ENCODE measurements around the gene ZNF366.

ZNF366 gene

DNA sequence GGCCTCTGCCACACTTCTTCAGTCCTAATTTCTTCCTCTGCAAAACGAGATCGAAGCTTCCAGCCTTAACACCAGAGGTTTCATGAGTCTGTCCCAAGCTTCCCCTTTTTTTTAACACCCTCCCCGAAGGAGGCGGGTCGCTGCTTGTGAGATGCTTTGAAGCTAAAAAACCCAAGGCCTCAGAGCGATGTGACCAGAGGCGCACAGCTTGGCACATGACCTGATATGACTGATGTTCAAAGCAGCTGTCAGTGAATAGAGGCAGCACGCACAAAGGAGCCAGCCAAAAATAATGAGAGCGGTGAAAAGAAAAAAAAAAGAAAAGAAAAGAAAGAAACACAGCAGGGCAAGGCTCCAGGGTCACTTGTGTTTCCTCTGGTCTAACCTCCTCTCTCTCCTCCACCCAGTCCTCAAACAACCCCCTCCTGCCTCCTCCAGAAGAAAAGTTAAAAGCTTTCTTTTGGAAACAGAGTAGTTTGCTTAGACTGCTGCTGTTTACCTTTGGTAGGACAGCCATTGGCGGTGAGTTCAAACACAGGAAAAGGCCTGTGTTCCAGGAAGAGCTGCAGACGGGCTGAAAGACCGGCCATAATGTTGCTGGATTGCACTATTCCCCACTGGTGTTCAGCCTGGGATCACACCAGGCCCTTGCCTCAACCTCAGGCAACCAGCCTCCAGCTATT is 10.9 kb upstream of the ZNF366 start:
- DNase-seq: peak; percentile 1

DNA sequence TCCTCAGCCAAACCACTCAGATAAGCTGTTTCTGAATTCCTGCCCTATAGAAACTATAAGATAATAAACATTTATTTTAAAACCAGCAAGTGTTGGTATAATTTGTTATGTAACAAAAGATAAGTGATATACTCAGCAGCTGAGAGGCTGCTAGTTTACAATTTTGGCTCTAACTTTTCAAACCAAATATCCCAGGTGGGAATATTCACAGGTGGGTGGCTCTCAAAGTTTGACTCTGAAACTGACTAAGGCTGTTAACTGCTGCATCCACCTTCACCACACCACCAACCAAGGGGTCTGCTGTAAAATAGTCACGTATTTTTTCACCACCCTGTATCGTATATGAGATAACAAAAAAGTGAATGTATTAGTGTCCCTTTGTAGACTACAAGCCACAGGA is 9.7 kb upstream of the ZNF366 start:
- DNase-seq: no peak

DNA sequence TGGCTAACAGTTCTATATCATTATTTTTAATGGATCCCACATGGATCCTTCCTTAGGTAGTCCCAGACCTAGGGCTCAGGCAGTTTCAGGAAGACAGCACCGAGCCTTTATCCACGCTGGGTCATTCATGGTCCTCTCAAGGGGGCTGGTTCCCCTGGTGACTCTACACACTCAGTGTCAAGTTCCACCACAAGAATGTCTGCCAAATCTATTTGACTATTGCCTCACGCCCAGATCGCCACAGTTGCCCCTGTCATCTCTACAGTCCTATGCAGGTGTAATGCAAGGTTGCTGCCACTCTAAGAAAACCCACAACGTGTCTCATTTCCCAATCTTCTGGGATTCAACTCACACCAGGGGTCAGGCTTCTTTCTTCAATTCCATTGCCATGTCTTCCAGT is 8.0 kb upstream of the ZNF366 start:
- DNase-seq: no peak

GRCh38 chr5:72512593-72512860 is 5.3 kb upstream of the ZNF366 start:
- DNase-seq: no peak

GRCh38 chr5:72511774-72512592 is 4.8 kb upstream of the ZNF366 start:
- no peak for DNase-seq

DNA sequence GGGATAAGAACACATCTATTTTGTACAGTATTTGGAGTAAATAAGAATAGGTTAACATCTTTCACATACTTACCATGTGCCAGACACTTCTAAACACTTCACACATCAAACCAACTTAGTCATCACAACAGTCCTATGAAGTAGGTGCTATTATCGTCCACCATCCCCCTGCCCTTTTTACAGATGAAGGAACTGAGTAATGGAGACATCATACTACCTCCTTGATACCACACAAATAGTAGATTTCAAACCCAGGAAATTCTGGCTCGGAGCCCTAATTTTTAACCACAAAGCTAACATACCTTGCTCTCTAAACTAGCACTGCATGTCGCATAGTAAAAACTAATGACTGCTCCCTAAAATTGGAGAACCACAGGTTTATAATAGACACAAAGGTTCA is 4.2 kb upstream of the ZNF366 start:
- no peak for DNase-seq

DNA sequence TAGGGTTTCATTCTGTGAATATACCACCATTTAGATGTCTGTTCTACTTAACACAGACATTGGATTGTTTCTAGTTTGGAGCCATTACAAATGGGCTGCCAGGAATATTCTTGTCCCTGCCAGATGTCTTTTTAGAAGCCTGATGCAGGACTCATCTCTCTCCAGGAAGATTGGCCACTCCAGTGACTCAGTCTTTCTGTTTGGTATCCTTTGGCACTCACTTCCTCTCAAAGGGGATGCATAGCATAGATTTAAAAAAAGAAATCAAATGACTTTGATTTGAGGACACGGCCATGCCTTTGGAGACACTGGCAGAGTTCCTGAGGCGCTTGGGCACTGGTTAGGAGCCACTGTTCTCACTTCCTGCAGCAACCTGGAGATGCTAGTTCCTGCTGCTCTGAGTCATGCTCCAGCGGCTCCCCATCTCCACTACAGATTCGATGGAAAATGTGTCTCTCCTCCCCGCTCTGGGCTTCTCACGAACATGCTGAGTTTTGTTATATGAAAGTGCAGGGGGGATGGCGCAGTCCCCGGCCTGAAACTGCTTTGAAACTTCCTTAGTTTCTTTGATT is 3.5 kb upstream of the ZNF366 start:
- no peak for DNase-seq

DNA sequence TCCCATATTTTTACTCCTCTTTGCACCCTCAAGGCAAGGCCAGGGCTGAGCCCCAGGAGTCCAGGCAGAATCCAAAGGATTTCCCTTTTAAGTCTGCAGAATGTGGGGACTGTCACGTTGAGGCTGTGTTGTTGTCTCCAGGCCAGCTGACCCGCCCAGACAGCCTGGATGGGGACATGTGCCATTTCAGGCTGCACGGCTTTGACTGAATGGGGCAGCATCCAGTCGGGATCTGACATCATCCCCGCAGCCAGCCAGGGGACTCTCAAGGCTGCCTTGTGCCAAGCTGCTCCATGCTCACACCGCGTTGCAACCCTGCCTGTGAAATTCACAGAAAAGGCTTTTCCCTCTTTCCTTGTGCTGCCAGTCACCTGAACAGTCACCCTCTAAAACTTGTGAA is 2.2 kb upstream of the ZNF366 start:
- DNase-seq: no peak

DNA sequence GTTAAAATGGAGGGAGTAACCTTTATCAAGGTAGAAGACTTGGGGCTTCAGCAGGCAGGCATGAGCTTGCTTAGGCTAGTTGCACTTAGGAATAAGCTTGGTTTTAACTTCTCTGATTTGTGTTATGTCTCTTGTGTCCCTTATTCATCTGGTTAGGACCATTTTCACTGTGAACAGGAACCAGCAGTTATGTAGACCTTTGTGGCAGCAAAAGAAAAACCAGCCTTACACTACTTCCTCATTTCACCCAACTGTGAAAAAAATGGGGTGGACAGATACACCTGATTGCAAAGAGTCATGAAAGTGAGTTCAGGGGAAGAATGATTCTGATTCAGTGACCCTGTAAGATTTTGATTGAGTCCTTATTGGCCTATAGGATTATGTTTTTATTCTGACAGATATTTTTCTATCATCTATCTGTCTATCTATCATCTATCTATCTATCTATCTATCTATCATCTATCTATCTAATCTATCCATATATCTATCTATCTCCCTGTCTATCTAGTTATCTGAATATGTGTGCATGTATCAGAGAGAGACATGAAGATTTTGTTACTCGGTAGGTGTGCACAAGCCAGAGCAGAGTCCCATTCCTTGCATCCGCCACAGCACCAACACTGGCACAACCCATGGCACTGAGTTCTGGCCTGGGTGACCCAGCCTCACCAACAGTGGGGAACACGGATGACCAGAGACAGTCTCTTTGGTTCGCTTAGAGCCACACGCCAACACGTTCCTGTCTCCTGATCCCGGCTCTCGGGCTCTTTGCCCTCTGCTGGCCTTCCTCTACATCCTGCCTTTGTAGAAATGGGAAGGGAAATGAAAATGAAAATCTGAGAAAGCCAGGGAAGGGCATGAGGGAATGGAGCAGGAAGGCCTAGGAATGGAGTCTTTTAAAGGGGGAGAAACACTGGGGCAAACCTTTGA is 1.3 kb upstream of the ZNF366 start:
- peak; percentile 4 for DNase-seq

DNA sequence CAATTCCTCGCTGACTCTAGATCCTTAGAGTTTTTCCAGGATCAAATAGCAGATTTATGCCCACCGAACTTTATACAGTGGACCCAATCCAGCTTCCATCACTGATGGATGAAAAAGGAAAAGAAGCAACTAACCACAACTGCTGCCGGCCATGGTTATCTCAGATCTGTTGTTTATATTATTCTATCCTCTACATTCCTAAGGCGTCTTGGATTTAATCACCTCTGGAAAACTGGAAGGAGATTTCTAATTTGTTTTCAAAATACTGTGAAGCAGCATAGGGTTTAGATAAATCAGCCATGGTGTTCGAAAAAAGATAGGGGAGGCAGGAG is 663 bp upstream of the ZNF366 start:
- no peak for DNase-seq

DNA sequence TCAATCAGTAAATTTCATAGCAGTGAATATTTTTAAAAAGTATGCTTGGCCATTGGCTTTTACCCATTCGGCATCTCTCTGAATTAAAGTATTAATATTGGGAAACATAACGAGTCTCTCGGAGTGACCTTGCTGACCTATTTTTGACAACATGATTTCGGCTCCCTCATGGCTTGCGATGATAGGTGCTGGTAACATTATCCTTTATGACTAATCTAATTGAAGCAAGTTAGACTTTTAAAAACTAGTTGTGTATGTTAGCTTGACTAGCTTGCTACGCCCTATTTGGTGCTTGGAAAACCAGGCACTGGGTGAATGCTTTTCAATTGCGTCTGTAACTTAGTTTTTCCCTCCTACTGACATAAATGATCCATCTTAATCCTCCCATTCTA is 1.1 kb downstream of the ZNF366 start:
- no peak for DNase-seq

GRCh38 chr5:72505539-72506157 is 1.6 kb downstream of the ZNF366 start:
- no peak for DNase-seq

DNA sequence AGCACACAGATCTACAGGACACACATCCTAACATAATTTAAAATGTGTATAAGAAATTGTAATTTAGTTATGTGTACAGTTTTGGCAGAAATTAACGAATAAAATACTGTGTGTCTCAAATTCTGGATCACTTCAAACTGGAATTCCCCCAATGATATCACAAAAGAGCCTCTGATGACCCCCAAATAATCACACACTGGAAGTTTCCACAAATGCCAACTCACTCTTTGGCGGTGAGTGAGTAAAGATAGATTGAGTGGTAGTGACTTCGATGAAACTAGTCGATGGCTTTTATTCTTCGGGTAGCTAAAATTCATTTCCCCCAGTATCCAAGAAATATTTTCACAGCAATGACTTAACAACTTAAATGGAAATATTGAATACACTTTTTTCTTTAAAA is 2.2 kb downstream of the ZNF366 start:
- no peak for DNase-seq

DNA sequence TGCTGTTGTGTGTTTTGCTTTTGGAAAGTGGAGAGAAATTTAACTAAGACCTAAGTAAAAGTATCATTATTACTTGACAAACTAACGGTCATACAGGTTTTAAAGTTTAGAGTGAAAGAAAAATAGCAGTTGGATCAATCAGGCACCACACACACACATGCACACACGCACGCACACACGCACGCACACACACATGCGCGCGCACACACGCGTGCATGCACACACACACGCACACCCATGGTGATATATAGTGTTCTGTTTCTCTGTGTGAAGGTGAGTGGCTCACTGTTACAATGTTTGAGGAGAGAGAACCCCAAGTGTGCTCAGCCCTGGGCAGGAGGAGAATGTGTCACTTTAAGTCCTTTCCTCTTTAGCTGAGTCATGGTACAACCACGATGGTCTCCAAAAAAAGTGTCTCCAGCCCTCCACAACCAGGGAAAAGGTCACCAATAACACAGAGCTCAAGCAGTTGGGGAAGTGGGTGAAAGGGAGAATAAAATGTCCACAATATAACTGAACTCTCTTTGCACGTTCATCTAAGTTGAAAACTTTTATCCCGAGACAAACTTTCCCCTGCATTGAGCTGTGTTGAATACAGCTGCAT is 3.2 kb downstream of the ZNF366 start:
- DNase-seq: peak; percentile 3

DNA sequence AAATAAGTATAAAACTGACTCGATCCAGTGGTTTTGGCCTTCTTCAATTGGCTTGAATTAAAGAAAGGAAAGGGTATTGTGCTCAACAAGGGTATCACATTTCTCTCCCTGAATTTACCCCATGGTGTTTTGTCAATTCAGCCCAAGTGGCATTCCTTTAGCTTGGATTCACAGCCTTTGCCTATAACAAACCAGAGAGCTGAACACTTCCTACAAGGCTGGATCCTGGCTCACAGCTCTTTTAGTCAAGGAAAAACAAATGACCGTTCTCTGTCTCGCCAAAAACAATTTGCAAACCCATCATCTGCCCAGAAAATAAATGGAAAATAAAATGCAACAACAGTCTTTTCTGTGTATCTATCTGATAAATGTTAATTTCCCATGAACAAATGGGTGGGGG is 5.7 kb downstream of the ZNF366 start:
- DNase-seq: no peak

- DNase-seq: no peak
These were observed 7.5 kb downstream of the ZNF366 start for GRCh38 chr5:72499730-72500129.

- no peak for DNase-seq
These were observed 8.1 kb downstream of the ZNF366 start for GRCh38 chr5:72499090-72499489.

- DNase-seq: no peak
These were observed 8.9 kb downstream of the ZNF366 start for GRCh38 chr5:72498284-72498683.

DNA sequence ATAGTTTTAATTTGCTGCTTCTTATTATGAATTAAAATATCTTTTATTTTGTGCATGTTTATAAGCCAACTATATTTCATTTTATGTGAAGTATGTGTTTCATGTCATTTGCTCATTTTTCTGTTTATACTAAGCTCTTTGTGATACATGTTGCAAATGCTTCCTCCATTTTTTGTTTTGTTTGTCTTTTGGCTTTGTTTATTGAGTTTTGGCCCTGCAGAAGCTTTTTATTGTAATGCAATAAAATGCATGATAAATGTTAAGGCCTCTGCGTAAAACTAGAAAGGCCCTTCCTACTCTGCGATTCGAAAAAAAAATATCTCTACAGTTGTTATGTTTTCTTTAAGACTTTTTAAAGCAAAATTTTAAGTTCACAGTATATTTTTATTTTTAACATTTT is 9.4 kb downstream of the ZNF366 start:
- no peak for DNase-seq

DNA sequence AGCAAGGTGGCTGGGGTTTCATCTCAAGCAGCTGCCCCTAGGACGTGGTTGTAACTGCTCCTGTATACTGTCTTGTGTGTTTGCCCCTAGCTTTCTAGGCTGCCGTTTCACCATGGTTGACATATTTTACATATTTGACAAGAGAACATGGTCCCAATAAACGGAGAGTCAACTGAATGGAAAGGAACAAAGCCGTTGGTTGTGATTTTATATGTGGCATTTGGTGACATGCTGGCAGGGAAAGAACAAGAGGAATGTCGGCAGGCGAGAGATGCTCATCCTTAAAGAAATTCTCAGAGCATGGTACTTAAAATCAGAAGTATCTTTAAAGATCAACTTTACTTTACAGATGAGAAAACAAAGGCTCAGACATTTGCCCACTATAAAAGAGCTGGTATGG is 11.8 kb downstream of the ZNF366 start:
- DNase-seq: no peak

DNA sequence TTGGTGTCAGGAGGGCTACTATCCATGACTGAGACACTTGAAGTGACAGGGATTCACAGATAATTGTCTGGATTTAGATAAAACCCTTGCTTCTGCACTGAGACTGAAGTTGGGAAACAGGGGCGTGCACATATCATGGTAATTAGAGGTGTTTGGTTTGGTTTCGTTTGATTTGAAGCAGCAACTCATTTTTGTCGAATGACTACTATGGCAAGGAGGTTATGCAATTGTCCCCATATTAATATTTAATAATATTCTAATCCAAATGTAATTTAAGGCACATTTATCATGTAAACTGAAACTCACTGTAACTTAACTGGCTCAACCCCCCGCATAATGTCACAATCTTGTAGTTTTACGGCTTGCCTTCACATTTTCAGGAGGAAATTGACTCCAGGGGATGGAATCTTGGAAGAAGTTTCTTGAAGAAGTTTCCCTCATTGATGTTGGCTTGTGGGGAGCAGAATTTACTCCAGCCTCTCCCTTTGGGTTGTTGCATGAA is 12.5 kb downstream of the ZNF366 start:
- no peak for DNase-seq

- DNase-seq: no peak
These were observed 17.7 kb downstream of the ZNF366 start for GRCh38 chr5:72489536-72489935.

GRCh38 chr5:72488756-72489155 is 18.5 kb downstream of the ZNF366 start:
- no peak for DNase-seq
